GM10266 (cell line): ENCODE data around the gene USP19.

ENCODE experiments used
- DNase-seq: peaks from one replicate; pipeline ENCODE4 v3.0.0; 2012; ENCODE audit errors: extremely low spot score
- CTCF ChIP-seq: IDR thresholded peaks from 2 replicates; pipeline ENCODE4 v1.5.1; 2012; ENCODE audit warnings: mild to moderate bottlenecking, low read depth; ENCODE audit not compliant: control insufficient read depth, insufficient read depth; ENCODE audit errors: missing control alignments

The USP19 gene

DNA sequence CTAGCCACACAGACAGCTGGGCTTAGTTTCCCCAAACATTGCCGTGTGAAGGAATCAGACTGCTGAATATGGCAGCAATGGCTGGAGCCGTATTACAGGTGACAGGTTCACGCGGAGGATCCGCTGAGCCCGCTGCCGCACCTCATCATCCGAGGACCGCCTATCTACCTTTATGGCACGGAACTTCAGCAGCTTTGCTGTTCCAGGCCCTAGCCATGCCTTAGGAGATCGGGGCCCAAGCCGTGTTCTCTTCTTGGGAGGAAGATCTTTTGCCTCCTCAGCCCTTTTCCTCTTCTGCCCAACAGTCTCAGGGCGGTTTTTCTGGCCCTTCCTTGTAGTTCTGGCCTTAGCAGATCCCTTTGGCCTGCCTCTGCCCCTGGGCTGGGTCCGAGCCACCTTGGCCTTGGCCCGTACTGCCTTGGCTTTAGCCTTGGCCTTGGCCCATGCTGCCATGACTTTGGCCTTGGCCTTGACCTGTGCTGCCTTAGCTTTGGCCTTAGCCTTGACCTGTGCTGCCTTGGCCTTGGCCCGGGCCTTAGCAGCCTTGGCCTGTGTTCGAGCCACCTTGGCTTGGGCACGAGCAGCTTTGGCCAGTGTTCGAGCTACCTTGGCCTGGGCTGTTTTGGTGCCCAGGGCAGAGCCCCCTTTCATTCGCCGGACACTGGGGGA is 42.3 kb upstream of the USP19 start:
- no peak for TF ChIP-seq CTCF
- DNase-seq: no peak

GRCh38 chr3:49161808-49162530 is 41.3 kb upstream of the USP19 start:
- no peak for TF ChIP-seq CTCF
- DNase-seq: no peak

- no peak for TF ChIP-seq CTCF
- no peak for DNase-seq
Measured at GRCh38 chr3:49161197-49161596, 40.6 kb upstream of the USP19 start.

- TF ChIP-seq CTCF: no peak
- DNase-seq: no peak
Measured at GRCh38 chr3:49158792-49159191, 38.2 kb upstream of the USP19 start.

DNA sequence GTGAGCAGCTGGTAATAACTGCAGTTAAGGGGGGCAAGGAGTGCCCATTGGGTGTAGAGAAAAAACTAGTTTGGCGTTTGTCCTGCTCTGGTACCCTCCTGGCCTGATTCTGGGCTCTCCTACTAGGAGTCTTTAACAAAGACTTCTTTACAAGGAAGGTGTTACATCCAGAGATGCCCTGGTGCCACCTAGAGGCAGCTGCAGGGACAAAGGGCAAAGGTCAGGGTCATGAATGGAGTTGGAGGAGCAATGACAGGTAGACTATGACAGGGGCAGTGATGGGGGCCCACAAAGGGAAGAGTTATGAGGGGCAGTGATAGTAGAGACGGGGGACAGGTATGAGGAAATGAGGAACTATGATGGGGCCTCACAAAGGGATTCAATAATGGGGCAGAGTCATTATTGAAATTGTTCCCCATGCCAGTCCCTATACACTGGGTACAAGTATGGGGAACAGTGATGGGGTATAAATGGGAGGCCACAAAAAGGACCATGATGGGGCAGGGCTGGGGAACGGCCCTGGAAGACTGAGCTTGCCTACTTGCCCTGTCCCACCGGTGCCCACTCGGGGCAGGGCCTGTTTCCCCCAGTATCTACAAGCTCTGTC is 37.6 kb upstream of the USP19 start:
- DNase-seq: no peak
- TF ChIP-seq CTCF: peak; percentile 62

DNA sequence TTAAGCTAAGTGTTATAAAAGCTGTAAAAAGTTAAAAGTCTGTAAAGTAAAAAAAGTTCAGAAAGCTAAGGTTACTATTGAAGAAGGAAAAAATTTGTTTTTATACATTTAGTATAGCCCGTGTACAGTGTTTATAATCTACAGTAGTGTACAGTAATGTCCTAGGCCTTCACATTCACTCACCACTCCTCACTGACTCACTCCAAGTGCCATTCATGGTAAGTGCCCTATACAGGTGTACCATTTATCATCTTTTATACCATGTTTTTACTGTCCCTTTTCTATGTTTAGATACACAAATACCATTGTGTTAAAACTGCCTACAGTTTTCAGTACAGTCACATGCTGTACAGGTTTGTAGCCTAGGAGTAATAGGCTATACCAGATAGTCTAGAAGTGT is 36.7 kb upstream of the USP19 start:
- TF ChIP-seq CTCF: no peak
- DNase-seq: no peak

GRCh38 chr3:49153349-49153912 is 32.8 kb upstream of the USP19 start:
- no peak for TF ChIP-seq CTCF
- no peak for DNase-seq
